ENCODE data around the gene TEDC1. TPM values are rescaled to one million over a fixed set of nuclear protein-coding genes. Genes with fewer than 3 reads are reported as not detected.

Gene TEDC1
- total RNA-seq, 1 donor from 2014 or later = 18.1 TPM

- ChIA-PET CTCF (no interaction called here), POLR2A (no interaction called here)
- Mint-ChIP-seq H3K4me3 (no peak overlapping the region), H3K36me3 (ENCODE audit: low read depth) (peaks cover 38% of the 10 kb centered on the region), H3K9me3 (no peaks in the 10 kb centered on the region), H3K27me3 (no peaks in the 10 kb centered on the region), H3K4me1 (no peaks in the 10 kb centered on the region), H3K27ac (no peak overlapping the region)
- intact Hi-C loops (cut with micrococcal nuclease) = no loop called here
- ATAC-seq (ENCODE audit: low read depth) (no peak), DNase-seq (no peak)
- TF ChIP-seq CTCF (IDR thresholded peaks at IDR 0.05) = no peak
These were observed 25.6 kb upstream of the TEDC1 start for GRCh38 chr14:105465209-105466031.

- H3K9me3 Mint-ChIP-seq = no peaks in the 10 kb centered on the region
- no peak overlapping the region for H3K27ac Mint-ChIP-seq
- ChIA-PET CTCF (no interaction called here), POLR2A (no interaction called here)
- H3K4me3 Mint-ChIP-seq = no peak overlapping the region
- intact Hi-C loops (cut with micrococcal nuclease) = no loop called here
- no peaks in the 10 kb centered on the region for H3K4me1 Mint-ChIP-seq
- no peak for TF ChIP-seq CTCF (IDR thresholded peaks at IDR 0.05)
- DNase-seq = no peak
- H3K36me3 Mint-ChIP-seq (ENCODE audit: low read depth) = peaks cover 29% of the 10 kb centered on the region
- H3K27me3 Mint-ChIP-seq = no peaks in the 10 kb centered on the region
- no peak for ATAC-seq (ENCODE audit: low read depth)
These were observed 24.4 kb upstream of the TEDC1 start for GRCh38 chr14:105466531-105467248.

- ChIA-PET POLR2A (interaction anchor here (1.1 kb wide), 1 partner anchor 10 kb away, joined by 3 read pairs; no protein-coding TSS in a partner anchor), CTCF (interaction anchor here (1.4 kb wide), 1 partner anchor 14 kb away, joined by 3 read pairs; no protein-coding TSS in a partner anchor)
- H3K9me3 Mint-ChIP-seq = no peaks in the 10 kb centered on the region
- H3K27ac Mint-ChIP-seq = no peak overlapping the region
- H3K4me3 Mint-ChIP-seq = no peak overlapping the region
- TF ChIP-seq CTCF (IDR thresholded peaks at IDR 0.05) = no peak
- DNase-seq = no peak
- intact Hi-C loops (cut with micrococcal nuclease) = no loop called here
- H3K36me3 Mint-ChIP-seq (ENCODE audit: low read depth) = peaks cover 27% of the 10 kb centered on the region
- H3K4me1 Mint-ChIP-seq = peaks cover 3% of the 10 kb centered on the region
- no peak for ATAC-seq (ENCODE audit: low read depth)
- no peaks in the 10 kb centered on the region for H3K27me3 Mint-ChIP-seq
These were observed 23.7 kb upstream of the TEDC1 start for GRCh38 chr14:105467249-105467941.

- no peak for ATAC-seq (ENCODE audit: low read depth)
- POLR2A ChIA-PET = interaction anchor here (1.1 kb wide), 1 partner anchor 9 kb away, joined by 3 read pairs; no protein-coding TSS in a partner anchor
- CTCF ChIA-PET = interaction anchor here (1.4 kb wide), 1 partner anchor 13 kb away, joined by 3 read pairs; no protein-coding TSS in a partner anchor
- H3K4me1 Mint-ChIP-seq = peaks cover 4% of the 10 kb centered on the region
- no peak for TF ChIP-seq CTCF (IDR thresholded peaks at IDR 0.05)
- H3K4me3 Mint-ChIP-seq = no peak overlapping the region
- no peaks in the 10 kb centered on the region for H3K27me3 Mint-ChIP-seq
- H3K27ac Mint-ChIP-seq = no peak overlapping the region
- peaks cover 25% of the 10 kb centered on the region for H3K36me3 Mint-ChIP-seq (ENCODE audit: low read depth)
- intact Hi-C loops (cut with micrococcal nuclease) = no loop called here
- no peaks in the 10 kb centered on the region for H3K9me3 Mint-ChIP-seq
- DNase-seq = no peak
These were observed 23.0 kb upstream of the TEDC1 start for GRCh38 chr14:105467942-105468471.
